Thymus (tissue), 14 donors: ENCODE measurements around the gene CORO7. TPM values are rescaled to one million over a fixed set of nuclear protein-coding genes. Genes with fewer than 3 reads are reported as not detected.

Experiments
- DNase-seq, 9 donors: peaks; one replicate each; pipeline ENCODE4 v3.0.0-alpha.2; 2013; ENCODE audit warnings: low spot score in 9 of 9, low read depth in 6 of 9, missing footprints in 1 of 9
- H3K27ac ChIP-seq, 2 donors: one replicate each; pipeline ENCODE4 v1.5.1; 2013; ENCODE audit warnings: control low read depth in 1 of 2, low read depth in 1 of 2, low read length in 1 of 2, mild to moderate bottlenecking in 1 of 2, moderate library complexity in 1 of 2
- H3K27me3 ChIP-seq, 2 donors: one replicate each; pipeline ENCODE4 v1.5.1; 2013; ENCODE audit warnings: low read length in 1 of 2; ENCODE audit not compliant: control insufficient read depth in 2 of 2, insufficient read depth in 1 of 2
- H3K36me3 ChIP-seq, 2 donors: one replicate each; pipeline ENCODE4 v1.5.1; 2013; ENCODE audit warnings: low read length in 1 of 2, mild to moderate bottlenecking in 1 of 2, moderate library complexity in 1 of 2; ENCODE audit not compliant: control insufficient read depth in 2 of 2, insufficient read depth in 2 of 2
- H3K4me1 ChIP-seq, 2 donors: one replicate each; pipeline ENCODE4 v1.5.1; 2013; ENCODE audit warnings: low read length in 2 of 2; ENCODE audit not compliant: control insufficient read depth in 2 of 2, insufficient read depth in 2 of 2
- H3K4me3 ChIP-seq, 2 donors: one replicate each; pipeline ENCODE4 v1.5.1; 2013; ENCODE audit warnings: low read length in 2 of 2, control low read depth in 1 of 2, mild to moderate bottlenecking in 1 of 2
- H3K9me3 ChIP-seq, 2 donors: one replicate each; pipeline ENCODE4 v1.5.1; 2013; ENCODE audit warnings: low read length in 1 of 2, mild to moderate bottlenecking in 1 of 2; ENCODE audit not compliant: control insufficient read depth in 2 of 2, insufficient read depth in 1 of 2
- WGBS: extraction: QIAGEN DNeasy Blood & Tissue Kit; methylation state at CpG from one replicate; pipeline ENCODE4 v1.1.7; 2013; 5-methylcytosine and 5-hydroxymethylcytosine counted together
- long read RNA-seq, 10 donors: transcript quantifications; one replicate each; lab custom pipeline, GENCODE V29; 2026
- polyA plus RNA-seq: library from polyadenylated mRNA; stranded (reverse); fragments of 200-250 nt; gene quantifications from one replicate; pipeline ENCODE4 v1.2.3, GENCODE V29; 2013
- total RNA-seq: library from RNA; stranded (reverse); fragments of 120-200 nt; gene quantifications from one replicate; pipeline ENCODE4 v1.2.4, GENCODE V29; 2013
- donor health status: healthy.

CORO7 gene
- total RNA-seq (21.6 TPM), polyA plus RNA-seq (63.7 TPM)
- long read RNA-seq, donor 1: 0 reads
- long read RNA-seq, donor 2: 0 reads
- long read RNA-seq, donor 3, partial matches to known transcripts: 0 of 3 reads
- long read RNA-seq, donor 3, other reads (novel, unspliced or antisense): 0 of 3 reads
- long read RNA-seq, donor 4, partial matches to known transcripts: 0 of 1 reads
- long read RNA-seq, donor 4, other reads (novel, unspliced or antisense): 0 of 1 reads
- long read RNA-seq, donor 5, partial matches to known transcripts: 0 of 4 reads
- long read RNA-seq, donor 5, other reads (novel, unspliced or antisense): 0 of 4 reads
- long read RNA-seq, donor 6, partial matches to known transcripts: 0 of 3 reads
- long read RNA-seq, donor 6, other reads (novel, unspliced or antisense): 0 of 3 reads
- long read RNA-seq, donor 7: 0 reads
- long read RNA-seq, donor 8, partial matches to known transcripts: 0 of 2 reads
- long read RNA-seq, donor 8, other reads (novel, unspliced or antisense): 0 of 2 reads
- long read RNA-seq, donor 9, partial matches to known transcripts: 7 of 8 reads
- long read RNA-seq, donor 9, other reads (novel, unspliced or antisense): 0 of 8 reads
- long read RNA-seq, donor 10, partial matches to known transcripts: 0 of 1 reads
- long read RNA-seq, donor 10, other reads (novel, unspliced or antisense): 0 of 1 reads

GRCh38 chr16:4416200-4417032 is at the start of gene CORO7:
TSS of gene CORO7 (minus strand) at chr16:4416596. CDS start at chr16:4416518, 78 bp downstream.
- Histone ChIP-seq H3K27me3 (no peaks in the 10 kb centered on the region), H3K4me1 (peaks cover 5 to 23% of the 10 kb centered on the region in 2 donors), H3K27ac (peak within 1 kb of the TSS; percentile 85 to 92), H3K36me3 (peaks cover 14 to 17% of the 10 kb centered on the region in 2 donors), H3K4me3 (peak within 1 kb of the TSS; percentile 64 to 84), H3K9me3 (no peaks in the 10 kb centered on the region)
- WGBS: under 1% methylated on average over 92 of the region's 92 CpGs
- peak; percentile 75 to 97 (median 95) for DNase-seq

DNA sequence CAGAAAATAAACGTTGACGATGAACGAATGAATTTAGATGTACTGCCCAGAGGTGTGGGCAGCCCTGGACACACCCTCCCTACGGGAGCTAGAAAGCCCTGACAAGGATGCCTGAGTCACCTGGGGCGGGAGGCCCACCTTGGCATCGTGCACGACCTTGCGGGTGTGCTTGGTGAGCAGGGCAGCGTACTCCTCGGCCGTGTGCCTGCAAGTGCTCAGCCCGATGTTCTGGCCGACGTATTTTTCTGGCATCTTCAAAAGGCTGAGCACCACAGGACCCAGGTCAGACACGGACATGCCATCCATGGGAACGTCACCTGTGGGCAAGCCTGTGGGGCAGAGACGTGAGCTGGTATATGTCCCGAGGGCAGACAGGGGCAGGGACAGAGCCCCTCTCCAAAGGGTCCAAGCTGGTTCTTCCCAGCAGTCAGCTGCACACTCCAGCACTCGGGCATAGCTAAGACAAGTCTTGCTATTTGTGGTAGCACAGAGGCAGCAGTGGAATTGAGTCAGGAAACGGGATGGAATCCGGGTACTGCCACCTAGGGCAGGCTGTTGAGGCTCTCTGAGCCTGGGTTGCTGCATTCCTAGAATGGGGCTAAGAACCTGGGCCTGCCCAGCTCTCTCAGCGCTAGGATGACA is 47.2 kb upstream of the CORO7 start:
- 95% methylated on average over 22 of the region's 22 CpGs for WGBS
- no peak overlapping the region for H3K4me3 ChIP-seq
- DNase-seq: no peak
- H3K27me3 ChIP-seq: no peaks in the 10 kb centered on the region
- peaks cover 46 to 69% of the 10 kb centered on the region in 2 donors for H3K36me3 ChIP-seq
- no peak overlapping the region for H3K27ac ChIP-seq
- no peaks in the 10 kb centered on the region for H3K4me1 ChIP-seq
- no peaks in the 10 kb centered on the region for H3K9me3 ChIP-seq

DNA sequence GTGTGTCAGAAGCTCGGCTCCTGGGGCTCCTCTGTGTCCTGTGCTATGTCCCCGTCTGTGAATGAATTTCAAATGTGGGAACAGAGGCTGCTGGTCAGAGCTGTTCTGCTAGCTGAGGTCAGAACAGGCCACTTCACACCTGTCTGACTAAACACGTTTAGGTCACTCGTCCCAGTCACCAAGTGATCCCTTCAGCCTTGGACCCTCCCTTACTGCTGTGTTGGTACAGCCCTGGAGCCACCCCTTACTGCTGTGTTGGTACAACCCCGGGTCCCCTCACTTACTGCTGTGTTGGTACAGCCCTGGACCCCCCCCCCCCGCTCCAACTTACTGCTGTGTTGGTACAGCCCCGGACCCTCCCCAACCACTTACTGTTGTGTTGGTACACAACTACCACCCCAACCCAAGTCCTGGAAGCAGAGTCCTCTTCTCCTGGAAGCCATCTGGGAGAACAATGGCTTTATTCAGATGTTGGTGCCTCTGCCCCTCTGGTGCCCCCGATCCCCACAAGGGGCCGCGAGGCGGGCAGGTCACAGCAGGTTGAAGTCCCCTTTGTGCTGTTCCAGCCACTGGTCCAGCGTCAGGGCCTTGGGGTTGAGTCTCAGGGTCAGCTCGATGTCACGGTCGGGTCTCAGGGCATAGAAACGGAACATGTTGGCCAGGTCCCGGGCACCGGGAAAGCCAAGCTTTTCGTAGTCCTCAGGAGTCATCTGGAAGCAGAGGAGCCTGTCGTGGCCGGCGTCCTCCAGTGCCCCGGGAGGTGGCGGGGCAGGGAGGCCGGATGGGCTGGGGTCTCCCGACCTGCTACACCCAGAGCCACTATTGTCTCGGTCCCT is 45.1 kb upstream of the CORO7 start:
- Histone ChIP-seq H3K4me3 (no peak overlapping the region), H3K9me3 (no peaks in the 10 kb centered on the region), H3K36me3 (peaks cover 43 to 59% of the 10 kb centered on the region in 2 donors), H3K4me1 (no peaks in the 10 kb centered on the region), H3K27ac (no peak overlapping the region), H3K27me3 (no peaks in the 10 kb centered on the region)
- DNase-seq: no peak
- 96% methylated on average over 27 of the region's 27 CpGs for WGBS

GRCh38 chr16:4460936-4461249 is 44.5 kb upstream of the CORO7 start:
- H3K36me3 ChIP-seq: peaks cover 43 to 57% of the 10 kb centered on the region in 2 donors
- DNase-seq: no peak
- no peak overlapping the region for H3K4me3 ChIP-seq
- no peaks in the 10 kb centered on the region for H3K27me3 ChIP-seq
- 95% methylated on average over 5 of the region's 5 CpGs for WGBS
- H3K9me3 ChIP-seq: no peaks in the 10 kb centered on the region
- H3K27ac ChIP-seq: no peak overlapping the region
- H3K4me1 ChIP-seq: no peaks in the 10 kb centered on the region

DNA sequence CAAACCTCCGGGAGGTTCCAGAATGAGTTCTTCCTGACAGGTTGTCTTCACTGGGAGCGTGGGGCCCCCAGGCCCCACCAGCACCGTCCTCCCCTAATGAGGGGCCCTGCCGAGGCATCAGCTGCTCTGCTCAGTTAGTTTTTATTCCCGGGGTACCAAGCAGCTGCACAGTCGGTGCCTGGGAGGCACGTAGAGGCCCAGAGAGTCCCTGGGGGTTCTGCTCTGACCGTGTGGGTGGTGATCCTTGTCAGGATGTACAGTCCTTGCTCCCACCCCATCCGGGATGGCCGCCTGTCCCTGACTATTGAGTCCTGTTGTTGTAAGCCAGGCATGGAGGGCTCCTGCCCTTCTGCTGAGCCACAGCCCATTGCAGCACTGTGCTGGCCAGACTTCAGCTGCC is 39.6 kb upstream of the CORO7 start:
- DNase-seq: no peak
- H3K36me3 ChIP-seq: peaks cover 55% of the 10 kb centered on the region in 2 donors
- no peaks in the 10 kb centered on the region for H3K27me3 ChIP-seq
- no peak overlapping the region for H3K27ac ChIP-seq
- 90% methylated on average over 10 of the region's 10 CpGs for WGBS
- H3K9me3 ChIP-seq: no peaks in the 10 kb centered on the region
- no peaks in the 10 kb centered on the region for H3K4me1 ChIP-seq
- H3K4me3 ChIP-seq: no peak overlapping the region

DNA sequence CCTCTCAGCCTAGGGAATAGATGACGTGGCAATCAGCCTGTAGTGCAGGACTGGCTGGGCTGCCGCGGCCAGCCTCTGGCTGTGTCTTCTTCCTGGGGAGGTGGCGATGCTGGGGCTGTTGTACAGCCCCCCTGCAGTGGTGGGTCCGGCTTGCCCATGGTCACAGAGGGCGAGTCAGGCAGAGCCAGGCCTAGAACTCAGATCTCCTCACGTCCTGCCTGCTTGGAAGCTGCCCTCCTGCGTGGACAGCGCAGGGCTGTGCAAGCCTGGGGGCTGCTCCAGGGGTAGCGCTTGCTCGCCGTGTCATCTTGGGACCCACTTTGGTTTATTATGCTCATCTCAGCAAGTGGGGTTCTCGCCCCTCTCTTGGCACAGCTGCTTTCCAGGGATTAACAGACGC is 38.7 kb upstream of the CORO7 start:
- H3K4me3 ChIP-seq: no peak overlapping the region
- no peaks in the 10 kb centered on the region for H3K27me3 ChIP-seq
- DNase-seq: no peak
- H3K27ac ChIP-seq: no peak overlapping the region
- 96% methylated on average over 14 of the region's 14 CpGs for WGBS
- H3K36me3 ChIP-seq: peaks cover 60 to 62% of the 10 kb centered on the region in 2 donors
- H3K9me3 ChIP-seq: no peaks in the 10 kb centered on the region
- no peaks in the 10 kb centered on the region for H3K4me1 ChIP-seq

DNA sequence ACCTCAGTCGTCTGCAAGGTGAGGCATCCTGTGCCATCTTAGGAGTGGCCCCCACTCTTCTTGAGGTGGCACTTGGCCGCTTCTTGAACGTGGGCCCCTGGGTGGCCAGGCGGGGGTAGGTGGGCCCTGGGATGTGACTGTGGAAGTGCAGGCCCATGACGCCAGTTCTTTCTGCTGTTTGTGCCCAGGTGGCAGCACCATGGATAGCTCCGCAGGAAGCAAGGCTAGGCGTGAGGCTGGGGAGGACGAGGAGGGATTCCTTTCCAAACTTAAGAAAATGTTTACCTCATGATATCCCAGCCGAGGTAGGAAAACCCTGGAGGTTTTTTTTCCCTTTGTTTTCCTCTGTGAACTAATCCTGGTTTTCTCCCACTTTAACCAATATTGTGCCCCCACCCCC is 38.2 kb upstream of the CORO7 start:
- Histone ChIP-seq H3K27me3 (no peaks in the 10 kb centered on the region), H3K9me3 (no peaks in the 10 kb centered on the region), H3K36me3 (peaks cover 63 to 66% of the 10 kb centered on the region in 2 donors), H3K4me1 (no peaks in the 10 kb centered on the region), H3K27ac (no peak overlapping the region), H3K4me3 (no peak overlapping the region)
- DNase-seq: peak in 2 of 9 donors; percentile 13 to 16
- WGBS: 93% methylated on average over 9 of the region's 9 CpGs

DNA sequence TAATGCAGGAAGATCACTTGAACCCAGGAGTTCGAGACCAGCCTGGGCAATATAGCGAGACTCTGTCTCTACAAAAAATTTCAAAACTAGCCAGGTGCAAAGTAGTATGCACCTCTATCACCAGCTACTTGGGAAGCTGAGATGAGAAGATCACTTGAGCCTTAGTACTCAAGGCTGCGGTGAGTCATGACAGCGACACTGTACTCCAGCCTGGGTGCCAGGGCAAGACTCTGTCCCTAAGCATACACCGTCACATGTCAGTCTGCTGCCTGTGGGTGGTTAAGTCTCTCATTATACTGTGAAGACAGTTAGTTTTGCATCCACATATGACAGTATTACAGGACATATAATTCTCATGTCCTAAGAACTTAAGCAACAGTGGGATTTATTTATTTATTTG is 36.3 kb upstream of the CORO7 start:
- H3K36me3 ChIP-seq: peaks cover 69 to 71% of the 10 kb centered on the region in 2 donors
- WGBS: 99% methylated on average over 5 of the region's 5 CpGs
- H3K9me3 ChIP-seq: no peaks in the 10 kb centered on the region
- H3K4me3 ChIP-seq: no peak overlapping the region
- H3K27ac ChIP-seq: no peak overlapping the region
- no peaks in the 10 kb centered on the region for H3K4me1 ChIP-seq
- DNase-seq: no peak
- H3K27me3 ChIP-seq: no peaks in the 10 kb centered on the region
